ENCODE results near the gene MORC3.

DNA sequence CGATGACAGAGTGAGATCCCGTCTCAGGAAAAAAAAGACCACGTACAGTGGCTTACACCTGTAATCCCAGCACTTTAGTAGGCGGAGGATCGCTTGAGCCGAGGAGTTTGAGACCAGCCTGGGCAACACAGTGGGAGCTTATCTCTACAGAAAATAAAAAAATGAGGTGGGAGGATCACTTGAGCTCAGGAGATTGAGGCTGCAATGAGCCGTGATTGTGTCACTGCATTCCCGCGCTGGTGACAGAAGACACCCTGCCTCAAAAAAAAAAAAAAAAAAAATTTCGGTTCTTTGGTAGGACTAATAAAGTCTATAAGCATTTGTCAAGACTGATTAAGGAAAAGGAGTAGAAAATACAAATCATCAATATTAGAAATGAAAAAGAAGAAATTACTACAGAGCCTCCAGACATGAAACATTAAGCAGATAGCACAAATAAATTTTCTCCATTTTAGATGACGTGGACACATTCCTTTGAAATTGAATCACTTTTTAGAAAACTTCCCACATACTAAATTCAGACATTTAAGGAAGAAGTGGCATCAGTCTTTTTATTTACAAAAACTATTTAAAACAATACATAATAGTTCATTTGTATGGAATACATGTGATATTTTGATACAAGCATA lies 30.4 kb downstream of the MORC3 start:
- TF ChIP-seq, protein P1, sequence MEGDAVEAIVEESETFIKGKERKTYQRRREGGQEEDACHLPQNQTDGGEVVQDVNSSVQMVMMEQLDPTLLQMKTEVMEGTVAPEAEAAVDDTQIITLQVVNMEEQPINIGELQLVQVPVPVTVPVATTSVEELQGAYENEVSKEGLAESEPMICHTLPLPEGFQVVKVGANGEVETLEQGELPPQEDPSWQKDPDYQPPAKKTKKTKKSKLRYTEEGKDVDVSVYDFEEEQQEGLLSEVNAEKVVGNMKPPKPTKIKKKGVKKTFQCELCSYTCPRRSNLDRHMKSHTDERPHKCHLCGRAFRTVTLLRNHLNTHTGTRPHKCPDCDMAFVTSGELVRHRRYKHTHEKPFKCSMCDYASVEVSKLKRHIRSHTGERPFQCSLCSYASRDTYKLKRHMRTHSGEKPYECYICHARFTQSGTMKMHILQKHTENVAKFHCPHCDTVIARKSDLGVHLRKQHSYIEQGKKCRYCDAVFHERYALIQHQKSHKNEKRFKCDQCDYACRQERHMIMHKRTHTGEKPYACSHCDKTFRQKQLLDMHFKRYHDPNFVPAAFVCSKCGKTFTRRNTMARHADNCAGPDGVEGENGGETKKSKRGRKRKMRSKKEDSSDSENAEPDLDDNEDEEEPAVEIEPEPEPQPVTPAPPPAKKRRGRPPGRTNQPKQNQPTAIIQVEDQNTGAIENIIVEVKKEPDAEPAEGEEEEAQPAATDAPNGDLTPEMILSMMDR (IDR thresholded peaks at IDR 0.05): no peak
- TF ChIP-seq EZH2 (IDR thresholded peaks at IDR 0.05) (no peak), EZH2phosphoT487 (IDR thresholded peaks at IDR 0.05) (no peak)

Measured in neural progenitor cell (in vitro differentiated cells).